ENCODE results near the gene HMG20B. TPM values are rescaled to one million over a fixed set of nuclear protein-coding genes. Genes with fewer than 3 reads are reported as not detected.

HMG20B gene
- total RNA-seq, 2 experiments from 2014 or later, result 52.9 to 53.4 TPM

DNA sequence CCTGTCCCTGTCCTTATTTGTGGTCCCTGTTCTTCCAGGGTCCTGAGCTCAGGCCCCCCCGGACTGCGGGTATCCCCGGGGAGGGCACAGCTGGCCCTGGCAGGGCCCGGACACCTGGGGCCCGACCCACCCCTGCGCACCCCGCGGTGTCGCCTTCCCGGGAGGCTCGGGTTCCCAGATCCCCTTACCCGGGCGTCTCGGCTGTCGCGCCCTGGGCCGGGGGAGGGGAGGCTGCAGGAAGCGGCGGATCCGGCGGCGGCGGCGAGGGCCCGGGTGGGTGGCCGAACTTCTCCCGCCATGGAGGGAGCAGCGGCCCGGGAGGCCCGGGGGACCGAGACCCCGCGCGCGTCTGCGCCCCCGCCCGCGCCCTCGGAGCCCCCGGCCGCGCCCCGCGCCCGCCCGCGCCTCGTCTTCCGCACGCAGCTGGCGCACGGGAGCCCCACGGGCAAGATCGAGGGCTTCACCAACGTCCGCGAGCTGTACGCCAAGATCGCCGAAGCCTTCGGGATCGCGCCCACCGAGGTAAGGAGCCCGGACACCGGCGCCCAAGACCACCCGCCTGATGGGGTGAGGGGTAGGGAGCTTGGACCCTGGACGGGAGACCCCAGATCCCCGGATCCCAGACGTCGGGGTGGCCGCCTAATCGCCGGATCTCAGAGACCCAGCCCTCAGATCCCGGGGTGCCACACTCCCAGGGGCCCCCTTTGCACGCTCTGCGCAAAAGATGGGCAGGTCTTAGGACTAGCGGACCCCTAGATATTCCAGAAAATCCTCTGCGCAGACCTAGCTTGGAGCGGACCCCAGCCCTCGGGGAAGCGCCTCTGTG lies 12.8 kb downstream of the HMG20B start, which contains the start of gene GIPC3:
GIPC3 (plus strand) TSS at position 178 of the 826 bp plus-strand sequence; CDS start at position 298, 120 bp downstream.
- Mint-ChIP-seq H3K36me3 (ENCODE audit: low read depth) (no peaks in the 10 kb centered on the region), H3K4me3 (no peak within 1 kb of the TSS), H3K27me3 (peaks cover 4% of the 10 kb centered on the region), H3K9me3 (peaks cover 3% of the 10 kb centered on the region), H3K4me1 (no peaks in the 10 kb centered on the region), H3K27ac (no peak within 1 kb of the TSS)
- CTCF ChIA-PET, result interaction anchor here (0.5 to 0.8 kb wide), 3 partner anchors 77 to 887 kb away, joined by 3 to 5 read pairs (median 3); no protein-coding TSS in a partner anchor
- no peak for DNase-seq
- POLR2A ChIA-PET, result no interaction called here

DNA sequence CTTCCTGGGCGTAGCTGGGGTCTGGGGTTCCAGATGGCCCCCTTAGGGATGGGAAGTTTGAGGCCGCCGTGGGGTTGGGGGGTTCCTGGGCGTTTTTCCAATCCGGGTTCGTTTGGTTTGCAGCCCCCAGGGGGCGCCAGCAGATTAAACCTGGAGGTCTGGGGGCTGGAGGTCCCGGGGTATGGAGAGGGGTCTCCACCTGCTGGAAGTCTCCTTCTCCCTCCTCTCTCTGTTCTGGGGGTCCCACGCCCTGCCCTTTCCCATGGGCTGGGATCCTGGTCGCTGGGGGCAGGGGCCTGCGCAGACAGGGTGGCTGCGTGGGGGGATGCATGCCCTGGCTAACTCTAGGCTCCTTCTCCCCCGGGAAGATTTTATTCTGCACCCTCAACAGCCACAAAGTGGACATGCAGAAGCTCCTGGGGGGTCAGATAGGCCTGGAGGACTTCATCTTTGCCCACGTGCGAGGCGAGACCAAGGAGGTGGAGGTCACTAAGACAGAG lies 13.4 kb downstream of the HMG20B start:
- Mint-ChIP-seq H3K4me1 (no peaks in the 10 kb centered on the region), H3K27ac (no peak overlapping the region), H3K9me3 (peaks cover 7% of the 10 kb centered on the region), H3K36me3 (ENCODE audit: low read depth) (no peaks in the 10 kb centered on the region), H3K4me3 (no peak overlapping the region), H3K27me3 (peaks cover 4% of the 10 kb centered on the region)
- ChIA-PET POLR2A (no interaction called here), CTCF (no interaction called here)
- no peak for DNase-seq

DNA sequence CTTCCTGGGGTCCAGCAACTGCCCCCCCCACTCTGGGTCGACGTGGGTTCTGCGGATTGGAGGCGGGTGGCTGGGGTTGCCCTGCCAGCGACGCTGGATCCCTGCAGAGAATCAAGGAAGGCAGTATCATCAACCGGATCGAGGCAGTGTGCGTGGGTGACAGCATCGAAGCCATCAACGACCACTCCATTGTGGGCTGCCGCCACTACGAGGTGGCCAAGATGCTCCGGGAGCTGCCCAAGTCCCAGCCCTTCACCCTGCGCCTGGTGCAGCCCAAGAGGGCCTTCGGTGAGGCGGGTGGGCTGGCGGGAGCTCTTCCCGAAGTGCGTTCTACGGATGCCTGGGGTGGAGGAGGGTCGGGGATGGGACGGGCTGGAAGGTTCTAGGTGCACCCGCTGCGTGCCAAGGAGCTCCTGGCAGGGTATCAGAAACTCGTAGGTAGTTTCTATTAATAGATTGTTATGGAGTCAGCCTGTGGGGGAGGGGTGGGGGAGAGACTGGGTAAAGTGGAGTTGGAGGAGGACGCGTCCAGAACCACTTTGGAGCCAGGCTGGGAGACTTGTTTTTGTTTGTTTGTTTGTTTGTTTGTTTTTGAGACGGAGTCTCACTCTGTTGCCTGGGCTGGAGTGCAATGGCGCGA lies 14.1 kb downstream of the HMG20B start:
- Mint-ChIP-seq H3K4me1 (no peaks in the 10 kb centered on the region), H3K36me3 (ENCODE audit: low read depth) (no peaks in the 10 kb centered on the region), H3K9me3 (peaks cover 7% of the 10 kb centered on the region), H3K4me3 (no peak overlapping the region), H3K27ac (no peak overlapping the region), H3K27me3 (peaks cover 4% of the 10 kb centered on the region)
- no peak for DNase-seq
- CTCF ChIA-PET, result no interaction called here
- POLR2A ChIA-PET, result no interaction called here

DNA sequence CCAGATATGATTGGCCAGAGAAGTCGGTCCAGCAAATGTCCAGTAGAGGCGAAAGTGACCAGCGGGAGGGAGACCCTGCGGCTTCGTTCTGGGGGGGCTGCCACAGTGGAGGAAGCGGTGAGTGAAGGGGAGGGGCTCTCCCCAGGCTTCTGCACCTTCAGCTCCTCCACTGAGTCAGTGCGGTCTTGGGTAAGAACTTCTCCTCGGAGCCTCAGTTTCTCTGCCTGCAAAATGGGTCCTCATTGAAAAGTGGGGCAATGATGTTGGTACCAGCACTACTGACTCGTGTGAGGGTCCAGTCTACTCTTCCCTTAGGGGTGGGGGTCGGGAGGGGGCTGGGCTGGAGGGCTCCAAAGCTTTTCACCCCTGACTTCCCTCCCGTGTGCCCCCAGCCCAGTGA lies 16.7 kb downstream of the HMG20B start:
- no peaks in the 10 kb centered on the region for H3K27me3 Mint-ChIP-seq
- peaks cover 7% of the 10 kb centered on the region for H3K9me3 Mint-ChIP-seq
- H3K36me3 Mint-ChIP-seq (ENCODE audit: low read depth), result no peaks in the 10 kb centered on the region
- no peaks in the 10 kb centered on the region for H3K4me1 Mint-ChIP-seq
- CTCF ChIA-PET, result interaction anchor here (0.6 kb wide), 1 partner anchor 42 kb away, joined by 3 read pairs; no protein-coding TSS in a partner anchor
- POLR2A ChIA-PET, result no interaction called here
- no peak overlapping the region for H3K27ac Mint-ChIP-seq
- no peak overlapping the region for H3K4me3 Mint-ChIP-seq
- no peak for DNase-seq

DNA sequence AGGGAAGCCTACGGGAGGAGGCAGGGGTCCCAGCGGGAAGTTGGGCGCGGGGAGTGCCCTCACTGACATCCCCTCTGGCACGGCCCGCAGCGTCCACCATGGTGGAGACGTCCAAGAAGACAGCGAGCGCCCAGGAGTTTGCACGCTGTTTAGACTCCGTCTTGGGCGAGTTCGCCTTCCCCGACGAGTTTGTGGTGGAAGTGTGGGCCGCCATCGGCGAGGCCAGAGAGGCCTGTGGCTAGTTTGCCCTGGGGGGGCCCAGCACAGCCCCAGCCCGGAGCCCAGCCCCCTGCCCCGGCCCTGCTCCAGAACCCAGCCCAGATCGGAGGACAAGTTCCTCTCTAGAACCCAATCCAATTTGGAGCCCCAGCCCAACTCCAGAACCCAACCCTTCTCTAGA lies 17.2 kb downstream of the HMG20B start:
- Mint-ChIP-seq H3K27ac (no peak overlapping the region), H3K27me3 (no peaks in the 10 kb centered on the region), H3K9me3 (peaks cover 7% of the 10 kb centered on the region), H3K36me3 (ENCODE audit: low read depth) (no peaks in the 10 kb centered on the region), H3K4me3 (no peak overlapping the region), H3K4me1 (no peaks in the 10 kb centered on the region)
- ChIA-PET CTCF (no interaction called here), POLR2A (no interaction called here)
- no peak for DNase-seq

DNA sequence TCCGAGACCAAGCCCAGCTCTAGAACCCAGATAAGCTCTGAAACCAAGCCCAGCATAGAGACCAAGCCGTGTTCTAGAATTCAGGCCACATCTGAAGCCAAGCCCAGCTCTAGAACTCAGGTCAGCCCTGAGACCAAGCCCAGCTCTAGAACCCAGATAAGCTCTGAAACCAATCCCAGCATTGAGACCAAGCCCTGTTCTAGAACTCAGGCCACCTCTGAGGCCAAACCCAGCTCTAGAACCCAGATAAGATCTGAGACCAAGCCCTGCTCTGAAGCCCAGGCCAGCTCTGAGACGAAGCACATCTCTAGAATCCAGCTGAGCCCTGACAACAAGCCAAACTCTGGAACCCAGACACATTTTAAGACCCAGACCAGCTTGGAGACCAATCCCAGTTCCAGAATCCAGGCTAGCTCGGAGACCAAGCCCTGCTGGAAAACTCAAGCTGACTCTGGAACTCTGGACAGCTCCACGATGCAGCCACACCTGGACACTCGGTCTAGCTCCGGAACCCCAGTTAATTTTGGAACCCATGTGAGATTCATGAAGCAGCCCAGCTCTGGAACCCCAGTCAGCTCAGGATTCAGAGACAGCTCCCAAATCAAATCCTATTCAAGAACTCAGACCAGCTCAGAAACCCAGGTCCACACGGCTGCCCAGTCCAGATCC lies 18.4 kb downstream of the HMG20B start:
- no peaks in the 10 kb centered on the region for H3K27me3 Mint-ChIP-seq
- no peaks in the 10 kb centered on the region for H3K36me3 Mint-ChIP-seq (ENCODE audit: low read depth)
- ChIA-PET CTCF (interaction anchor here (0.6 to 1.4 kb wide), 4 partner anchors 9 to 46 kb away, joined by 3 read pairs; no protein-coding TSS in a partner anchor), POLR2A (no interaction called here)
- no peak for DNase-seq
- no peak overlapping the region for H3K4me3 Mint-ChIP-seq
- no peaks in the 10 kb centered on the region for H3K4me1 Mint-ChIP-seq
- H3K27ac Mint-ChIP-seq, result no peak overlapping the region
- H3K9me3 Mint-ChIP-seq, result peaks cover 7% of the 10 kb centered on the region

DNA sequence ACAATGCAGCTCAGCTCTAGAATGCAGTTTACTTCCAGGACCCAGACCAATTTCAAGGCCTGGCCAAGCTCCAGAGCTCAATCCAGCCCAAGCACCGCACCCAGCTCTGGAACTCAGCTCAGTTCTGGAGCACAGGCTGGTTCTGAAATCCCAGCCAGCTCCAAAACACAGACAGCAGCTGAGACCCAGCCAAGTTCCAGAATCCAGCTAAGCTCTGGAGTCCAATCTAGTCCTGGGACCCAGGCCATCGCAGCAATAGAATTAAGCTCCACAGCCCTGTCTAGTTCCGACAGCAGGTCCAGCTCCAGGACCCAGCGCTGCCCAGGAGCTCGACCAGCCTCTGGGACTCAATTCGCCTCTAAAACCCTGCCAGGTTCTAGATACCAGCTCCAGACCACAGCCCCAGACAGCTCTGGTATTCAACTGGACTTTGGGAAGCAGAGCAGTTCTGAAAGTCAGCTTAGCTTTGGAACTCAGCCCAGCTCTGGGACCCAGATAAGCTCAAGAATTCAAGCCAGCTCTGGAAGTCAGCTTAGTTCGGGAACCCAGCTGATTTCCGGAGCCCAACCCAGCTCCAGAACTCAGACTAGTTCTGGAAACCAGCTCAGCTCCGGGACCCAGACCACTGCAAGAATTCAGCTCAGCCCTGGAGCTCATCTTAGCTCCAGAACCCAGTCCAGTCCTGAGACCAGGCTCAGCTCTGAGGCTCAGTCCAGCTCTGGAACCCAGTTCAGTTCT lies 19.3 kb downstream of the HMG20B start:
- DNase-seq, result no peak
- Mint-ChIP-seq H3K4me1 (no peaks in the 10 kb centered on the region), H3K36me3 (ENCODE audit: low read depth) (no peaks in the 10 kb centered on the region), H3K27me3 (no peaks in the 10 kb centered on the region), H3K27ac (no peak overlapping the region), H3K4me3 (no peak overlapping the region), H3K9me3 (peaks cover 7% of the 10 kb centered on the region)
- POLR2A ChIA-PET, result no interaction called here
- CTCF ChIA-PET, result no interaction called here

DNA sequence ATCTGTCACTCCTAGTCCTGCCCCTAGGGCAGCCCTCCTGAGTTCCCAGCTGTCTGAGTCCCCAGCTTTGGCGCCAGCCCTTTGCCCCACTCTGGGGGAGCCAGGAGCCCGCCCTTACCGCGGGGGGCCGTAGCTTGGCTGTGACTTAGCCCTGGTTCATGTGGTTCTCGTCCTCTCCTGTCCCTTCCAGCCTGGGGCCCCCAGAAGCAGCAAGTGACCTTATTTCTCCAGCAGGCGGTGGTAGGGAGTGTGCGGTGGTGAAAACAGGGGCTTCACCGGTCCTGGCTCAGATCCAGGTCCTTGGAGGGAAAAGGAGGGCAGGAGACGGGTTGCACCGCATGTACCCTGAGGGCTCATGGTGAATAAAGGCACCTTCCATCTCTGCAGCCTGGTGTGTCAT lies 20.4 kb downstream of the HMG20B start:
- CTCF ChIA-PET, result no interaction called here
- peaks cover 7% of the 10 kb centered on the region for H3K9me3 Mint-ChIP-seq
- DNase-seq, result no peak
- POLR2A ChIA-PET, result no interaction called here
- no peaks in the 10 kb centered on the region for H3K27me3 Mint-ChIP-seq
- H3K36me3 Mint-ChIP-seq (ENCODE audit: low read depth), result no peaks in the 10 kb centered on the region
- H3K4me3 Mint-ChIP-seq, result no peak overlapping the region
- H3K27ac Mint-ChIP-seq, result no peak overlapping the region
- no peaks in the 10 kb centered on the region for H3K4me1 Mint-ChIP-seq

DNA sequence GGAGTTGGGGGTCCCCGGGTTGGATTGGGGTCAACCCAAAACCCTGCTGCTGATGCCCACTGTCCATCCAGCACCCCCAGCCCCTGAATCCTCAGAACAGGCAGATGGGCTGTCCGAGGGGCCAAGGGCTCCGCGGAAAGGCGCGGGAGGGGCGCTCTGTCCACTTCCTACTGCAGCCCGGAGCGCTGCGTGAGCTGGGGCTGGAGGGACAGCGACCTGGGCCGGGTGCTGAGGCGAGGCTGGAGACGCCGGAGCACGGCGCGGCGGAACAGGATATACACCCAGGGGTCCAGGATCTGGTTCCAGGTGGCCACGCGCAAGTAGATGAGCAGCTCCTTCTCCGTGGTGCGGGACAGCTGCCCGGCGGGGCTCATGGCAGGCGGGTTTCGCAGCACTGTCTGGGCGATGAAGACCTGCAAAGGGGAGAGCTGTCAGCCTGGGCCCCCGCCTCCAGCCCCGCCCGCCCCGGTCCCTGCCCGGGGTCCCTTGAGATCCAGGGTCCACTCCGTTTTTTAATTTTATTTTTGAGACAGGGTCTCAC lies 22.8 kb downstream of the HMG20B start:
- DNase-seq, result no peak
- Mint-ChIP-seq H3K36me3 (ENCODE audit: low read depth) (no peaks in the 10 kb centered on the region), H3K4me1 (no peaks in the 10 kb centered on the region), H3K27ac (no peak overlapping the region), H3K27me3 (no peaks in the 10 kb centered on the region), H3K9me3 (peaks cover 3% of the 10 kb centered on the region), H3K4me3 (no peak overlapping the region)
- POLR2A ChIA-PET, result no interaction called here
- CTCF ChIA-PET, result no interaction called here

DNA sequence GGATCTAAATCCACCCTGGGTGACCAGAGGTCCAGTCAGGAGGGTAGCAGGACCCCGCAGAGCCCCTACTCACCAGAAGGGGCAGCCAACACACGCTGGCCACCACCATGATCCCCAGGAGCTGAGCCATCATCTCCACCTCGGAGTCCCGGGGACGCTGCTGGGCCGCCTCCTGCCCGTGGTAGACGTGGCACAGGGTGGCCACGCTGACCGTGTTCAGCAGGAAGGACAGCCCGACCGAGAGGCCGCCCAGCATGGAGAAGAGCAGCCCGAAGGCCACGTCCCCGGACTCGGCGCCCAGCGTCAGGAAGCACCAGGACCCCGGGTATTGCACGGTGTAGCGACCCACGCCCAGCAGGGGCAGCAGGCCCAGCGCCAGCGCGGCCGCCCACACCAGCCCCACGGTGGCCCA lies 27.0 kb downstream of the HMG20B start:
- ChIA-PET CTCF (no interaction called here), POLR2A (no interaction called here)
- no peaks in the 10 kb centered on the region for H3K9me3 Mint-ChIP-seq
- H3K36me3 Mint-ChIP-seq (ENCODE audit: low read depth), result no peaks in the 10 kb centered on the region
- no peaks in the 10 kb centered on the region for H3K4me1 Mint-ChIP-seq
- no peak overlapping the region for H3K27ac Mint-ChIP-seq
- no peak overlapping the region for H3K4me3 Mint-ChIP-seq
- H3K27me3 Mint-ChIP-seq, result no peaks in the 10 kb centered on the region
- no peak for DNase-seq

DNA sequence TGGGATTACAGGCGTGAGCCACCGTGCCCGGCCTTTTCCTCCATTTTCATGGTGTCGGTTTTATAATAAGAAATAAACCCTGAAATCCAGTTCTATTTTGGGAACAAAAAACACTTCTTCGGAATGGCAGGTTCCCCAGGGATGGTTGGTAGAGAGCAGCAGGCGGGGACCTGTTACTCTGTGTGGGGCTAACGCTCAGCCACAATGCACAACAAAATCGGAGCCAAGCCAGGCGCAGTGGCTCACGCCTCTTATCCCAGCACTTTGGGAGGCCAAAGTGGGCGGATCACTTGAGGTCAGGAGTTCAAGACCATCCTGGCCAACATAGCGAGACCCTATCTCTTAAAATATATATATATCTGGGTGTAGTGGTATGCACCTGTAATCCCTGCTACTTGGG lies 28.3 kb downstream of the HMG20B start:
- ChIA-PET POLR2A (no interaction called here), CTCF (interaction anchor here (0.7 kb wide), 1 partner anchor 43 kb away, joined by 3 read pairs; no protein-coding TSS in a partner anchor)
- no peaks in the 10 kb centered on the region for H3K4me1 Mint-ChIP-seq

DNA sequence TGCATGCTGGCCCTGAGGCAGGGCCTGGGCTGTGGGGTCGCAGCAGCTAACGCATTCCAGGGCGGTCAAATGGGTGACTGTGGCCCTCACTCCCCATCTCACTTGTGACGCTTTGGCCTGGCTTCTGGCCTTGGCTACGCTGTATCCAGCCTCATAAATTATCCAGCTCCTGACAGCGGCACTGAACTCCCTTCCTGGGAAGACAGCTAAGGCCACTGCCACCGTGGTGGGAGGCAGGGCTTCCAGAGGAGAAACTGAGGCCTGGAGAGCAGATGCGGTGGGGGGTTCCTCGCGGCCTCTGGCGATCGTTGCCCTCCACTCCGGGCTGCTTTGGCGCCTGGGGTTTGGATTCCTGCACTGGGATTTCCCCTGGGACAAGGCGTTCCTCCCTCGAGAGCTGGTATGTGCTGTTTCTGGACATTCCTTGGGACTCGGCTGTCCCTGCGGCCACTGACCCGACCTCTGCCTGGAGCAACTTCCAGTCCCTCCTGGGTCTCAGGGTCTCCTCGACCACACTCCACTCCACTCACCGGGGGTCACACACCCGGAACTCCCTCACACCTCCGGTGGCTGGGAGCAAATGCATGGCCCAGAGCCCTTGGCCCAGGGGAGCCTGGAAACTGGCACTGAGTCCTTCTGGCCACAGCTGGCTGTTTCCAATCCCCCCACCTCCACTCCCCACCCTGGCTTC lies 30.5 kb downstream of the HMG20B start:
- Mint-ChIP-seq H3K27me3 (peaks cover 8% of the 10 kb centered on the region), H3K27ac (no peak overlapping the region), H3K36me3 (ENCODE audit: low read depth) (no peaks in the 10 kb centered on the region), H3K4me1 (peaks cover 5% of the 10 kb centered on the region), H3K4me3 (no peak overlapping the region), H3K9me3 (no peaks in the 10 kb centered on the region)
- CTCF ChIA-PET, result interaction anchor here (0.7 kb wide), 1 partner anchor 799 kb away, joined by 3 read pairs; the partner anchor contains the start of gene CHAF1A
- DNase-seq, result no peak
- POLR2A ChIA-PET, result no interaction called here

More for the DNA sequence above, 28.3 kb downstream of the HMG20B start:
- DNase-seq, result no peak
- H3K4me3 Mint-ChIP-seq, result no peak overlapping the region
- no peaks in the 10 kb centered on the region for H3K9me3 Mint-ChIP-seq
- no peak overlapping the region for H3K27ac Mint-ChIP-seq
- H3K27me3 Mint-ChIP-seq, result no peaks in the 10 kb centered on the region
- no peaks in the 10 kb centered on the region for H3K36me3 Mint-ChIP-seq (ENCODE audit: low read depth)

Data from activated CD4-positive, alpha-beta memory T cell treated with anti-CD3 and anti-CD28 coated beads, Interleukin-2, amount 10 ng/mL, durations not matched to agents 7 days and 5 days (primary cell).